GM12873 (cell line): ENCODE data around the gene NBPF4.
"Not testable (repeated sequence)": the region's sequence is repeated elsewhere in the genome, so short reads cannot be mapped to it uniquely, and the experiment has no call there.

Experiments
- TF ChIP-seq, protein P1 (sequence below): IDR thresholded peaks from 2 replicates; pipeline ENCODE4 v1.5.1; 2012; ENCODE audit warnings: low read depth, mild to moderate bottlenecking, moderate library complexity, low read length, control low read depth; ENCODE audit not compliant: insufficient read depth; ENCODE audit errors: missing control alignments

Gene NBPF4, protein sequence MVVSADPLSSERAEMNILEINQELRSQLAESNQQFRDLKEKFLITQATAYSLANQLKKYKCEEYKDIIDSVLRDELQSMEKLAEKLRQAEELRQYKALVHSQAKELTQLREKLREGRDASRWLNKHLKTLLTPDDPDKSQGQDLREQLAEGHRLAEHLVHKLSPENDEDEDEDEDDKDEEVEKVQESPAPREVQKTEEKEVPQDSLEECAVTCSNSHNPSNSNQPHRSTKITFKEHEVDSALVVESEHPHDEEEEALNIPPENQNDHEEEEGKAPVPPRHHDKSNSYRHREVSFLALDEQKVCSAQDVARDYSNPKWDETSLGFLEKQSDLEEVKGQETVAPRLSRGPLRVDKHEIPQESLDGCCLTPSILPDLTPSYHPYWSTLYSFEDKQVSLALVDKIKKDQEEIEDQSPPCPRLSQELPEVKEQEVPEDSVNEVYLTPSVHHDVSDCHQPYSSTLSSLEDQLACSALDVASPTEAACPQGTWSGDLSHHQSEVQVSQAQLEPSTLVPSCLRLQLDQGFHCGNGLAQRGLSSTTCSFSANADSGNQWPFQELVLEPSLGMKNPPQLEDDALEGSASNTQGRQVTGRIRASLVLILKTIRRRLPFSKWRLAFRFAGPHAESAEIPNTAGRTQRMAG

DNA sequence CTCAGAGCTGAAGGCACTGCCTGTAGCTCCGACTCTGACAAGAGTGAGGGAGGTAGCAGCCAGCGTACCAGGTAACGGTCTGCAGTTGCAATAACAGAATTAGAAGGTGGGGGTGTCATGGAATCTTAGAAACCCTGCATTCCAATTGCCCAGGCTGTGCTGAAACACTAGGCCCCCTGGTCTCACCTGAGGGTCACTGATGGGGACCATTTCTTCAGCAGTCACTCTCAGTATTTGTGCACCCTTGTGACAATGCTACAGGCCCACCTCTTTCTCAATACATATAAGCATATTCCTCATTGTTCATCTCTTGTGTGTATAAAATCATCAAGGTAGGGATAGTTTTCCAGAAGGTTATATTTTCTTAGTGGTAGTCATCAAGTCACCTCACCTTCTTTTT, at the start of gene NBPF4:
NBPF4 (minus strand) TSS at position 101 of the 400 bp plus-strand sequence. CDS start 315 bp downstream, outside the sequence.
- TF ChIP-seq, protein P1, sequence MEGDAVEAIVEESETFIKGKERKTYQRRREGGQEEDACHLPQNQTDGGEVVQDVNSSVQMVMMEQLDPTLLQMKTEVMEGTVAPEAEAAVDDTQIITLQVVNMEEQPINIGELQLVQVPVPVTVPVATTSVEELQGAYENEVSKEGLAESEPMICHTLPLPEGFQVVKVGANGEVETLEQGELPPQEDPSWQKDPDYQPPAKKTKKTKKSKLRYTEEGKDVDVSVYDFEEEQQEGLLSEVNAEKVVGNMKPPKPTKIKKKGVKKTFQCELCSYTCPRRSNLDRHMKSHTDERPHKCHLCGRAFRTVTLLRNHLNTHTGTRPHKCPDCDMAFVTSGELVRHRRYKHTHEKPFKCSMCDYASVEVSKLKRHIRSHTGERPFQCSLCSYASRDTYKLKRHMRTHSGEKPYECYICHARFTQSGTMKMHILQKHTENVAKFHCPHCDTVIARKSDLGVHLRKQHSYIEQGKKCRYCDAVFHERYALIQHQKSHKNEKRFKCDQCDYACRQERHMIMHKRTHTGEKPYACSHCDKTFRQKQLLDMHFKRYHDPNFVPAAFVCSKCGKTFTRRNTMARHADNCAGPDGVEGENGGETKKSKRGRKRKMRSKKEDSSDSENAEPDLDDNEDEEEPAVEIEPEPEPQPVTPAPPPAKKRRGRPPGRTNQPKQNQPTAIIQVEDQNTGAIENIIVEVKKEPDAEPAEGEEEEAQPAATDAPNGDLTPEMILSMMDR = not testable (repeated sequence)

DNA sequence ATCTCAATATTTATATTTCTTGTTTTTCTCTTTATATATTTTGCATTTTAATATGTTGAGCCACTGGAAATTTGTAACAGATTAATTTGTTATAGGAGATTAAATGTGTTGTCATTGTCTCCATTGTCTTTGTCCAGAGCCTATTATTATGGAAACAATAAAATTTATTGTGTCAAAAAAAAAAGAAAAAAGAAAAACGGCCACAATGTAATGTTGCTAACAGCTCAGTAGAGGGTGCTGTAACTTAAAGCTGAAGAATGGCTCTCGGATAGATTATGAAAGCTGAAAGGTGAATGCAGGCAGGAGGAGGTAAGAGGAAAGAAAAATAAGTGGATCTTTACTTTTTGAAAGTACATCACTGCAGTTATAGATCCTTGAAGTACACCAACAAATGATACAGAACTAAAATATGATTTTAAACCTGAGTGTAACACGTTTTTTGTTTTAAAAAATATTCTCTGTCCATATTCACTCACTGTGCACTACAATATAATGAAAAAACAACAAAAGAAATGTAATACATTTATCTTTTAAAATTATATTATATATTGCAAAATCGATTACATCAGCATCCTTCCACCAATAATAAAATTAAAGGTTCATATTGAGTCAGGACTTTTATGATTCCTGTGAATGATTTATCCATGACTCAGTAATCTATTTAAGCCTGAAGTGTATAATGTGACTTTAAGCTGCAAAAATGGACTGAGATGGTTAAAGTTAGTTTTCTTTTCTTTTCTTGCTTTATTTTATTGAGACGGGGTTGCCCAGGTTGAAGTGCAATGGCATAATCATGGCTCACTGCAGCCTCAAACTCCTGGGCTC, 29.0 kb downstream of the NBPF4 start:
- TF ChIP-seq, protein P1 = peak; percentile 42

DNA sequence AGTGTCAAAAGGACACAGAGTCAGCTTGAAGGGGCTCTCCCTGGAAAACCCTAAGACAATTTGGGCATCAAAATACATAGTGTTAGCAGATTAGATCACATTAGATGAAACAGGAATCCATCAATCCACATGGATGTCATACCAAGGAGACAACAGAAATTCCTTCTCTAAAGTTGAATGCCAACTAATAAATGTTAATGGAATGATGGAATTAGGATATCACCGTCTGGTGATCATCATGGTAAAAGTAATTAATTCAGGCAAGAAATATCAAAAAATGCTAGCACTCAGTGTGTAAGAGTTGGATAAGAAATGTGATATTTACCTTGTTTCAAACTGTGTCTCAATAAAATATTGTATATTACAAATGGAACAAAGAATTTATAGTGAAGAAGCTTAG, 32.9 kb downstream of the NBPF4 start:
- TF ChIP-seq, protein P1 = no peak

DNA sequence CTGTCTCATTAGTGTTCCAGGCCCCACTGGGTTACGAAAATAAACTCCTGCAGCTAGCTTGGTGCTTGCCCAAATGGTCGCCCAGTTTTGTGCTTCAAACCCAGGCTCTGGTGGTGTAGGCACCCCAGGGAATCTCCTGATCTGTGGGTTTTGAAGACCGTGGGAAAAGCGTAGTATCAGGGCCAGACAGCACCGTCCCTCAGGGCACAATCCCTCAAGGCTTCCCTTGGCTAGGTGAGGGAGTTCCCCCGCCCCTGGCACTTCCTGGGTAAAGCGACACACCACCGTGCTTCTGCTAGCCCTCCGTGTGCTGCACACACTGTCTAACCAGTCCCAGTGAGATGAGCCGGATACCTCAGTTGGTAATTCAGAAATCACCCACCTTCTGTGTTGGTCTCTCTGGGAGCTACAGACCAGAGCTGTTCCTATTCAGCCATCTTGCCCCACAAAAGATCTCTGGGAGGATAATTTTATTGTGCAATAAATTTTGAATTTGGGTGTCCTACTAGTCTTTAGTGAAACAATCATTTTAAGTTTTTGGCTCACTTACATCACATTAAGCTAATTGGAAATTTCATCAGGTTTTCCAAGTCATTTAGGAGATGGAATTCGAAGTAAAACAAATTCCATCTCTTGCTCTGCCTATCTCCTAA, 34.3 kb downstream of the NBPF4 start:
- TF ChIP-seq, protein P1 = no peak

DNA sequence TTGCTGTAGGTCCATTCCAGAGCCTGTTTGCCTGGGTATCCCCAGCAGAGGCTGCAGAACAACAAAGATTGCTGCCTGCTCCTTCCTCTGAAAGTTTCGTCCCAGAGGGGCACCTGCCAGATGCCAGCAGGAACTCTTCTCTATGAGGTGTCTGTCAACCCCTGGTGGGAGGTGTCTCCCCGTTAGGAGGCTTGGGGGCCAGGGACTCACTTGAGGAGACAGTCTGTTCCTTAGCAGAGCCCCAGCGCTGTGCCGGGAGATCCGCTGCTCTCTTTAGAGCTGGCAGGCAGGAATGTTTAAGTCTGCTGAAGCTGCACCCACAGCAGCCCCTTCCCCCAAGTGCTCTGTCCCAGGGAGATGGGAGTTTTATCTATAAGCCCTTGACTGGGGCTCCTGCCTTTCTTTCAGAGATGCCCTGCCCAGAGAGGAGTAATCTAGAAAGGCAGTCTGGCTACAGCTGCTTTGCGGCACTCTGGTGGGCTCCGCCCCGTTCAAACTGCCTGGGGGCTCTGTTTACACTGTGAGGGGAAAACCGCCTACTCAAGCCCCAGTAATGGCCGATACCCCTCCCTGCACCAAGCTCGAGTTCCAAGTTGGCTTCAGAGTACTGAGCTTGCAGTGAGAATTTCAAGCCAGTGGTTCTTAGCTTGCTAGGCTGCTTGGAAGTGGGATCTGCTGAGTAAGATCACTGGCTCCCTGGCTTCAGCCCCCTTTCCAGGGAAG, 35.0 kb downstream of the NBPF4 start:
- TF ChIP-seq, protein P1 = no peak

DNA sequence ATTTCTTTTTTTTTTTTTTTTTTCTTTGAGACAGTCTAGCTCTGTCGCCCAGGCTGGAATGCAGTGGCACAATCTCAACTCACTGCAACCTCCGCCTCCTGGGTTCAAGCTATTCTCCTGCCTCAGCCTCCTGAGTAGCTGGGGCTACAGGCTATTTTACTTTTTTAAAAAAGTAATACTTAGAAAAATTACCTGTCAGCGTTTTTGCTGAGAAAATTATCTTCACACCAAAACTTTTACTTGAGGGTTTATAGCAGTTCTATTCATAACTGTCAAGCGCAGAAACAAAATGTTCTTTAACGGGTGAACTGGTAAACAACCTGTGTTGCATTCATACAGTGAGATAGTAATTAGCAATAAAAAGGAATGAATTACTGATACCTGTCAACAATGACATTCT, 42.2 kb downstream of the NBPF4 start:
- TF ChIP-seq, protein P1 = no peak
